HG03460 (cell line): ENCODE results near the gene HSD3B2.

Experiments used
- ATAC-seq: cut with Tn5 transposase; IDR thresholded peaks from one replicate; pipeline ENCODE4 v1.9.1; 2021; ENCODE audit not compliant: unreplicated experiment

The HSD3B2 gene

GRCh38 chr1:119396982-119397381 lies 18.0 kb upstream of the HSD3B2 start:
- no peak for ATAC-seq

- no peak for ATAC-seq
These were observed 17.0 kb upstream of the HSD3B2 start for GRCh38 chr1:119397986-119398385.

GRCh38 chr1:119404736-119405135 lies 10.2 kb upstream of the HSD3B2 start:
- ATAC-seq = no peak

- no peak for ATAC-seq
These were observed 5.2 kb upstream of the HSD3B2 start for GRCh38 chr1:119409731-119410130.

GRCh38 chr1:119410961-119411360 lies 4.0 kb upstream of the HSD3B2 start:
- no peak for ATAC-seq

- no peak for ATAC-seq
These were observed 1.2 kb downstream of the HSD3B2 start for GRCh38 chr1:119416006-119416640.

GRCh38 chr1:119419109-119419508 lies 4.2 kb downstream of the HSD3B2 start:
- ATAC-seq = no peak

GRCh38 chr1:119420638-119421037 lies 5.7 kb downstream of the HSD3B2 start:
- ATAC-seq = no peak

- no peak for ATAC-seq
These were observed 7.7 kb downstream of the HSD3B2 start for GRCh38 chr1:119422631-119423030.

GRCh38 chr1:119428991-119429390 lies 14.0 kb downstream of the HSD3B2 start:
- ATAC-seq = no peak

- no peak for ATAC-seq
These were observed 14.7 kb downstream of the HSD3B2 start for GRCh38 chr1:119429687-119430086.

- ATAC-seq = no peak
These were observed 15.5 kb downstream of the HSD3B2 start for GRCh38 chr1:119430486-119430885.

GRCh38 chr1:119431836-119432235 lies 16.9 kb downstream of the HSD3B2 start:
- ATAC-seq = no peak

GRCh38 chr1:119435052-119435451 lies 20.1 kb downstream of the HSD3B2 start:
- no peak for ATAC-seq

GRCh38 chr1:119438761-119439160 lies 23.8 kb downstream of the HSD3B2 start:
- no peak for ATAC-seq

- no peak for ATAC-seq
These were observed 25.9 kb downstream of the HSD3B2 start for GRCh38 chr1:119440721-119441307.

GRCh38 chr1:119442756-119443155 lies 27.8 kb downstream of the HSD3B2 start:
- no peak for ATAC-seq

- ATAC-seq = no peak
These were observed 31.4 kb downstream of the HSD3B2 start for GRCh38 chr1:119446321-119446720.

- ATAC-seq = no peak
These were observed 32.6 kb downstream of the HSD3B2 start for GRCh38 chr1:119447344-119448126.

- ATAC-seq = no peak
These were observed 33.2 kb downstream of the HSD3B2 start for GRCh38 chr1:119448127-119448511.

- no peak for ATAC-seq
These were observed 35.0 kb downstream of the HSD3B2 start for GRCh38 chr1:119449971-119450370.

GRCh38 chr1:119451158-119451557 lies 36.2 kb downstream of the HSD3B2 start:
- no peak for ATAC-seq
